Gastrocnemius medialis (tissue), 4 donors: Measurements from ENCODE around the gene IGFALS.

Experiments
- POLR2A ChIP-seq, 2 donors: fragments of 450-650 bp; IDR thresholded peaks; one replicate each; pipeline ENCODE4 v1.6.1; 2017; ENCODE audit warnings: antibody characterized with exemption in 2 of 2, mild to moderate bottlenecking in 2 of 2, moderate library complexity in 2 of 2
- TF ChIP-seq, protein P1 (sequence below), 5 experiments: fragments of 450-650 bp in 3 of 5; fragments of 200-600 bp in 2 of 5; sonication (generic) in 2 of 5; IDR thresholded peaks in 4 of 5; conservative IDR thresholded peaks in 1 of 5; 1 replicate in 4 of 5; 2 replicates in 1 of 5; pipeline ENCODE4 v1.5.1; 2016 to 2019; ENCODE audit warnings: antibody characterized with exemption in 5 of 5, mild to moderate bottlenecking in 3 of 5, moderate library complexity in 3 of 5

DNA sequence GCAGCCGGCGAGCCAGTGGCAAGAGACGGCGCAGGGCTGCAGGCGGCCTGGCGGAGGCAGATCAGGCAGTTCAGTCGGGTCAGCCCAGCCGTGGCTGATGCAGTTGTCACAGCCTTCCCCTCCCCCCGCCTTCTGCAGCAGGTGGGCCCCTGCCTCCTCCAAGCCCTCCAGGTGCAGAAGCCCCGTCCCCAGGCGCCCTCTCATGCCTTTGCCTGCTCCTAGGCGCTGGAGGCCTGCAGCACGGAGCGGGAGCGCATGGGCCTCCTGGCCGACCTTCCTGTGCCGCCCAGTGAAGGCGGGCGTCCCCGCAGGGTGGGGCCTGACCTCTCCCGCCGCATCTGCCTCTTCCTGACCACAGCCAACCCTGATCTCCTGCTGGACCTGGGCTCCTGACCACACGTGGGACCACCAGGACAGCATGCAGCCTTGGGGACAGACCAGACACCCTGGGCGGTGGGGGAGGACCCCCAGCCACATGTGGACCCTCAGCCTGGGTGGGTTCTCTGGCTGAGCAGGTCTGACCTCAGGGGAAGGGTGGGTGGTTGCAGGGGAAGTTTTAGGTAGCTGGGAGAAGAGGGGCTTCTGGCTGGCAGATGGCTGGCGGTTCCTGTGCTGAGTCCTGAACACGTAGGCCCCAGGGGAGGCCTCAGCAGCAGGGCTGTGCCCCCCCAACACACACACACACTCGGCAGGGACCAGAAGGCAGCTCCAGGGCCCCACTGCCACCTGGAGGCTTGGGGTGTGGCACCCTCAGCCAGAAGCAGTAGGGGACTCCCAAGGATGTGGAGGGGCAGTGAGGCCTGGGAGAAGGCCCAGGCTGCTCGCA, 17.4 kb downstream of the IGFALS start:
- TF ChIP-seq, protein P1, sequence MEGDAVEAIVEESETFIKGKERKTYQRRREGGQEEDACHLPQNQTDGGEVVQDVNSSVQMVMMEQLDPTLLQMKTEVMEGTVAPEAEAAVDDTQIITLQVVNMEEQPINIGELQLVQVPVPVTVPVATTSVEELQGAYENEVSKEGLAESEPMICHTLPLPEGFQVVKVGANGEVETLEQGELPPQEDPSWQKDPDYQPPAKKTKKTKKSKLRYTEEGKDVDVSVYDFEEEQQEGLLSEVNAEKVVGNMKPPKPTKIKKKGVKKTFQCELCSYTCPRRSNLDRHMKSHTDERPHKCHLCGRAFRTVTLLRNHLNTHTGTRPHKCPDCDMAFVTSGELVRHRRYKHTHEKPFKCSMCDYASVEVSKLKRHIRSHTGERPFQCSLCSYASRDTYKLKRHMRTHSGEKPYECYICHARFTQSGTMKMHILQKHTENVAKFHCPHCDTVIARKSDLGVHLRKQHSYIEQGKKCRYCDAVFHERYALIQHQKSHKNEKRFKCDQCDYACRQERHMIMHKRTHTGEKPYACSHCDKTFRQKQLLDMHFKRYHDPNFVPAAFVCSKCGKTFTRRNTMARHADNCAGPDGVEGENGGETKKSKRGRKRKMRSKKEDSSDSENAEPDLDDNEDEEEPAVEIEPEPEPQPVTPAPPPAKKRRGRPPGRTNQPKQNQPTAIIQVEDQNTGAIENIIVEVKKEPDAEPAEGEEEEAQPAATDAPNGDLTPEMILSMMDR (IDR thresholded peaks at IDR 0.05 in 4 of 5, conservative IDR thresholded peaks at IDR 0.05 in 1 of 5) = no peak
- TF ChIP-seq POLR2A (IDR thresholded peaks at IDR 0.05) = no peak
